Measurements from ENCODE around the gene RAB3C.

DNA sequence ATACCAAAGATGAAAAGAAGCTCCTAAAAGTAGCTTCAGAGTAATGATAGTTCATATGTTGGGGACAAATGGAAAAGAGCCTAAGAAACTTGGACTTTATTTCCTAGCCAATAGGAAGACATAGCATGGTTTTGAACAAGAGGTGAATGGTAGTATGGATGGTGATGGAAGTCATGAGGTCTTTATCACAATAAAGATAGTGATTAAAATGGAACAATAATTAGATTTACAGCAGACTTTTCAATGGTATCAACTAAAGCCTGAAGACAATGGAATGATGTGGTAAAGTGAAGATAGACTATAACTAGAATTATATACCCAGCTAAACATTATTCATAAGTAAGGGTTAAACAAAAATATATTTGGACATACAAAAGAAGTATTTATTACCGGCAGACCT is 131.2 kb downstream of the RAB3C start:
- TF ChIP-seq POLR2A (IDR thresholded peaks at IDR 0.05; ENCODE audit: low read depth, low read length) (no peak), TAF1 (IDR thresholded peaks at IDR 0.05; ENCODE audit: borderline replicate concordance, low read depth, low read length) (no peak)
